ENCODE data around the gene CIAO2A.
"Not testable (repeated sequence)": the region's sequence is repeated elsewhere in the genome, so short reads cannot be mapped to it uniquely, and the experiment has no call there.

The CIAO2A gene

GRCh38 chr15:64093627-64094417 is at the start of gene CIAO2A:
TSS of gene CIAO2A (minus strand) at chr15:64093838. CDS start at chr15:64093768, 70 bp downstream.
- peak; percentile 70 to 91 (median 80) for DNase-seq (ENCODE audit: low read depth in 4 of 4, low spot score in 1 of 4)

DNA sequence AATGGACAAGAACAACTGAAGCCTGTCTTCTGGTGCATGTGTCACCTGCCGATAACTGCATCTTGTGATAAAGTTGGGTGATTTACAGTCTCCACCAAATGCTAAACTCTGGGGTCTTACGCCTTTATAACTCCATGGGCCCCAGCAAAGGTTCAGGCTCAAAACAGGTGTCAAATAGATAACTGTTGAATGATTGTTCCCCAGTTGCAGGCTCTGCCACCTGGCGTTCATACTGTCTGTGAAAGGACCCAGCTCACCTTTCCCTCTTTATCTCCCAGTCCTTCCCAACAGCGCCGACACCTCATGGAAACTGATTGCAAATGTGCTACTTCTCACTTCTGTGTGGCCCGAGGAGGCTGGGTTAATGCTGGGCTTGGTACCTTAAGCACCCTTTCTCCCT is 49.6 kb upstream of the CIAO2A start:
- no peak for DNase-seq (ENCODE audit: low read depth in 4 of 4, low spot score in 1 of 4)

DNA sequence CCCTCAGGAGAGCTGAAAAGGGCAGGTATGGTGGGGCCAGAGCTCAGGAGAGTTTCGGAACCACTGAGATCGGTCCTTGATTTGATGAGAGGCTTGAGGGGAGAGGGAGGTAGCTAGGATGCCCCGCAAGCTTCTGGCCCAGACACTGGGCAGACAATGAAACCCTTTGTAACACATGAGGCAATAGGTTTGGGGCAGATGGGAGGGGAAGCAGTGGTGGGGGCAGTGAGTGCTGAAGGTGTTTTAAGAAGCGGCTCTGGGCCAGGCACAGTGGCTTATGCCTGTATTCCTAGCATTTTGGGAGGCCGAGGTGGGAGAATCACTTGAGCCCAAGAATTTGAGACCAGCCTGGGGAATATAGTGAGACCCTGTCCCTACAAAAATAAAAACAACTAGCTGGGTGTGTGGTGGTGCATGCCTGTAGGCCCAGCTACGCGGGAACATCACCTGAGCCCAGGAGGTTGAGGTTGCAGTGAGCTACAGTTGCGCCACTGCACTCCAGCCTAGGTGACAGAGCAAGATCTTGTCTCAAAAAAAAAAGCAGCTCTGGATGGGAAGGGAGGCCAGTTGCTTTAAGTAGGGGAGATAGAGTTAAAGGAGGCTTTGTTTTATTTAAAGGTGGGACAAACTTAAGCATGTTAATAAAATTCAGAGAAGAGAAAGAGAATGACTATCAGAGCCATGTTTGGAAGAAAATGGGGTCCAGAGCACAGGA is 48.3 kb upstream of the CIAO2A start:
- DNase-seq (ENCODE audit: low read depth in 4 of 4, low spot score in 1 of 4), result no peak

DNA sequence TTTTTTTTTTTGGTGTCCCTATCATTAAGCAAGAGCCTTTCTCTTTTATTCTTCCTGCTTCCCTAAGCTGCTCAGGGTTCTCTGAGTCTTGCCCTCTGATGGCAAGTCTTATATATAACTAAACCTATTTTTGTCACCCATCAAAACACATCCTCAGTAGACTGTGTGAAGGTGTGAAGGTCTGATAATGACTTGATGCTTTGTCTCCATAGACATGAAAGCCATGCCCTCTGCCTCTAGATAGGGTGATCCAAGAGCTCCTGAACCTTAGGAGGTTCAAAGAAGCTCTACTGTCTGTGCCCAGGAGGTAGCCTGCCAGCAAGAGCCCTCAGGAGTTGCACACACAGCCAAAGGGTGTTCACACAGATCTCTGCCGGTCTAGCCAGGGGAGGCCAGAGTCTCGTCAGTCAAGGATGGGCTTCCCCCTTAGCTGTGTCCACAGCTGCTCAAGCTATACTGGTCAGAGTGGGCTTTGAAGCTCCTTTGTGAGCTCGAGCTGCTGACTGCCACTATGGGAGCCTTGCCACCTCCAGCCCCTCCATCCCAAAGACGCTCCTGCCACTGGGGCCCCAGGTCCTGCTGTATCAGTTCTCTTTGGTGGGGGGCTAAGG is 44.8 kb upstream of the CIAO2A start:
- DNase-seq (ENCODE audit: low read depth in 4 of 4, low spot score in 1 of 4), result no peak

DNA sequence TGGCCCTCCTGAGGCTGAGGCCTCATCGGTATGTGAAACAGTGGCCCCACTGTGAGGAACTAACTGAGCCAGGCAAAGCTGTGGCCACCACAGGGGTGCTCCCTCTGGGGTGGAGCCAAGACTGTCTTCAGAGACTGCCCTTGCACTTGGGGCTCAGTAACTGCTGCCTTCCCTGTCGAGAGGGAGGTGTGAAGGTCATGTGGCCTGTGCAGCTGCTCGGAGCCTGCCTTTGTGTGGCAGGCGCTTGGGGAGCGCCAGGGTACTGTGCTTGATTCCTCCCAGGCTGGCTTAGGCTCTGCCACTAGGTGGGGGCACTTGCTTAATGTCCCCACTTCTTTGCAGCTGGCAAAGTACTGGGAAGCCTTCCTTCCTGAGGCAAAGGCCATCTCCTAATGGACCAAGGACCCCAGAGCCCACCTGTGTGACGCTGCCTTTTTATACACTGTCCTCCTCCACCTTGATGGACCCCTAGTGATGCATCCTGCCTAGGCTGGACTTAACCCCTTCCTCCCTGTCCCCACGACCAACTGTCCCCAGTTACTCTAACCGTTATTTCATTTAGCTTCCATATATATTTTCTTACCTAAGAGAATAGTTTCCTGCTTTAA is 43.7 kb upstream of the CIAO2A start:
- DNase-seq (ENCODE audit: low read depth in 4 of 4, low spot score in 1 of 4), result no peak

DNA sequence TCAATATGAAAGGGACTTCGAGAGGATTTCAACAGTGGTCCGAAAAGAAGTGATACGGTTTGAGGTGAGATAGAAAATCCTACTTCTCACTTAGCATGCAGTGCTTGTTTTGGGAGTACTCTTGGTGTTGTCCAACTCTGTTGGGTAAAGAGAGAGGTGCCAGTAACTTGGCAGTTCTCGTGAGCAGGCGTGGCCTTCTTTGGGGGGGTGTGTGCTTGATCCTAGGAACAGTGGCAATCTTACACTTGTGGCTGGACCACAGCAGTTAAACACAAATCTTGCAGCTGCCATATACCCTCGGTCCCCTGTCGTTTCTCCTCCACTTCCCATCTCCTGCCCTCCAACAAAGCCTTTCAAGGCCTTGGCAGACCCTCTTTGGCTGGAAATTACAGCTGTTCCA is 42.7 kb upstream of the CIAO2A start:
- no peak for DNase-seq (ENCODE audit: low read depth in 4 of 4, low spot score in 1 of 4)

- DNase-seq (ENCODE audit: low read depth in 4 of 4, low spot score in 1 of 4), result no peak
Observed at GRCh38 chr15:64134345-64134829, 40.7 kb upstream of the CIAO2A start.

DNA sequence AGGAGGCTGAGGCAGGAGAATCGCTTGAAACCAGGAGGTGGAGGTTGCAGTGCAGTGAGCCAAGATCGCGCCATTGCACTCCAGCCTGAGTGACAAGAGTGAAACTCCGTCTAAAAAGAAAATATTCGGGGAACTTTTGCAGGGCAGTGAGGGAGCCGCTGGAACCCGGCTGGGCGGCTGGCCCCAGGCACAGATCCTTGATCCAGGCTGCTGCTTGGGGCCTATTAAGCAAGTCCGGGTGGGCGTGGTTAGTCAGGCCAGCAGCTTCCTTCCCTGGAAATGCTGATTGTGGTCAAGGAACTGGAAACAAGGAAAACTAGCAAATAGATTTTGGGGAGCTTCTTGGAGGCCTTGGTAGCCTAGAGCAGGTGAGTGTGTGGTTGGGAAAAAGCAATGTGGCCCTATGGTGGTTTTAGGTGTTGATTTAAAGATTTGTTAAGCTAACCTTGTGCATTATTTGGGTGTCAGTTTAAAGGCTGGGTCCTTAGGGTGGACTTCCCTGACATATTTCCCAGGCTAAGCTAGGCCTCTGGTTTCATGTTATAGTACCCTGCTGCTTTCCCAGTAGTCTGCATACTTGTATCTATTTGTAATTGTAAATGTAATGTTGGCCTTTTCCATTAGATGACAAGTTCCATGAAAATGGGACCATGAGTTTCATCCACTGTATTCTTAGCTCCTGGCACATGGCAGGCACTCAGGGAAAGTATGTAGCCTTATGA is 40.1 kb upstream of the CIAO2A start:
- no peak for DNase-seq (ENCODE audit: low read depth in 4 of 4, low spot score in 1 of 4)

GRCh38 chr15:64132217-64132616 is 38.6 kb upstream of the CIAO2A start:
- DNase-seq (ENCODE audit: low read depth in 4 of 4, low spot score in 1 of 4), result no peak

GRCh38 chr15:64131547-64131946 is 37.9 kb upstream of the CIAO2A start:
- no peak for DNase-seq (ENCODE audit: low read depth in 4 of 4, low spot score in 1 of 4)

DNA sequence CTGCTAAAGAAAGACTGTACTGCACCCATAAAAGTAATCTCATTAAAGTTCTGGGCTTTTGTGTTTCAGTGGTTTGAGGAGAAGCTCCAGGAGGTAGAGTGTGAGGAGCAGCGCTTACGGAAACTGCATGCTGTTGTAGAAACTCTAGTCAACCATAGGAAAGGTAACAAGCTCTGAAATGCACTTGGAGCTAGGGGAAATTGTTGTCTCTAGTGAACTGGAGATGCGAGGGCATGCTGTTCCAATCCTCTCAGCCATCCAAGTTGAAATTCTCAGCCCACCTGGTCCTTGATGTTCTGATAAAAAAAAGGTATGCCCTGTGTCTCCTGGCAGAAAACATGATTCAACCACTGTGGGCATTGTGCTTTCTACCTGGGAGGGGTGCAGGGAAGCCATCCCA is 36.5 kb upstream of the CIAO2A start:
- DNase-seq (ENCODE audit: low read depth in 4 of 4, low spot score in 1 of 4), result no peak

- DNase-seq (ENCODE audit: low read depth in 4 of 4, low spot score in 1 of 4), result no peak
Observed at GRCh38 chr15:64127521-64128270, 34.1 kb upstream of the CIAO2A start.

DNA sequence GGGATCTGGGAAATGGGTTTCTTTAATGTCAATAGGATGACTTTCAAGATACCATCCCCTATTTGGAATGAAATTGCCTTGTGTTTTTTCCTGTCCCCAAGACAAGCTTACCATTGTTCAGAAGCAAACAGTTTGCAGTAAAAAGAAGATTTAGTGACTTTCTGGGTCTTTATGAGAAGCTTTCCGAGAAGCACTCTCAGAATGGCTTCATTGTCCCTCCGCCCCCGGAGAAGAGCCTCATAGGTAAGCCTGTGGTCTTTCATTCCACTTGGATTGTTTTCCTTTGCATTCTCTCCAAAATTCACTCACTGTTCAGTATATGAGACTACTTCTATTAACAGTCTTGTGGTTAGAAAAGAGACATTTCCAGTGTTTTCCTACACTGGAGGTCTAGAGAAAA is 32.3 kb upstream of the CIAO2A start:
- no peak for DNase-seq (ENCODE audit: low read depth in 4 of 4, low spot score in 1 of 4)

- no peak for DNase-seq (ENCODE audit: low read depth in 4 of 4, low spot score in 1 of 4)
Observed at GRCh38 chr15:64122936-64123351, 29.3 kb upstream of the CIAO2A start.

DNA sequence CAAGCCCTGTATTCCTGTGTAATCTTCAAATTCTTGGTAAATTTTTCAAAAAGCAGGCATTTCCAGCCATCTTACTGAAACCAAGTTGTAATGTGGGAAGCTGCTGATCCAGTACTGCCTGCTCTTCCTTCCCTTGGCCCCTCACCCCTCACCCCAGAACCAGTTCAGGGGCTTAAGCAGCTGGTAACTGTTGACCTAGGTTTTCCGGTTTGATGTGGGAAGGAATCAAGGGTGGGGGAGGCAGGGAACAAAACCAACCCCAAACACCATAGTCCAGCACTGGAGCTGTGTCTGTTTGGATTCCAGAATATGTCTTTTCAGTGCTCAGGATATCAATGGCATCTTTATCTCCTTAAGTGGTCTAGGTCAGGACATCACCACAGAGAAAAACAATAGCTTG is 28.8 kb upstream of the CIAO2A start:
- no peak for DNase-seq (ENCODE audit: low read depth in 4 of 4, low spot score in 1 of 4)

- no peak for DNase-seq (ENCODE audit: low read depth in 4 of 4, low spot score in 1 of 4)
Observed at GRCh38 chr15:64121614-64122013, 28.0 kb upstream of the CIAO2A start.

GRCh38 chr15:64120322-64120721 is 26.7 kb upstream of the CIAO2A start:
- not testable (repeated sequence) for DNase-seq (ENCODE audit: low read depth in 4 of 4, low spot score in 1 of 4)

DNA sequence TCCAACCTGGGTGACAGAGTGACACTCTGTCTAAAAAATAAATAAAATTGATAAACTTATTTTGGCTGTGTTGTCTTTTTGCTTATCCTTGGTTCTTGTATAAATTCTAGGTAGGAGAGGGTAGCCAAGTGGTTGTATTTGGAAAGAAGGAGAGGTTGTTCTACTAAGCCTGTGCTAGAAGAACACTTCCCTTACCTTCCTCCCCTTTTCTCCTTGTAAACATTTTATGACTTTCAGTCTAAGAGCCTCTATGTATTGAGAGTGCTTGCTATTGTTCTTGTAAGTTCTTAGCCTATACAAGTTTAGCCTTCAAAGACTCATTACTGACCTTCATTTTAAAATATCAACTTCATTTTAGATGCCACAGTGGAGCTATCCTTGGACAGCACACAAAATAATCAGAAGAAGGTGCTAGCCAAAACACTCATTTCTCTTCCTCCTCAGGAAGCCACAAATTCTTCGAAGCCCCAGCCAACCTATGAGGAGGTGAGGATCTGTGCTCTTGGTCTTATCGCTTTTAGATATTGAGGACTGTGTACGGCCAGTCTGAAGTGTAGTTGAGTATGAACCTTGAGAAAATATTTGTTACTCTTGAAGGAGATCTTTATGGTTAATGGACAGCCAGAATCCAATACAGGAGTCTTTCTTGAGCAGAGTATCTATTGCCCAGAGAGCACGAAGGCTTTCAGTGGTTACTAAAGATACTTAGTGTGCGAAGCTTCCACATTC is 24.3 kb upstream of the CIAO2A start:
- no peak for DNase-seq (ENCODE audit: low read depth in 4 of 4, low spot score in 1 of 4)

GRCh38 chr15:64112904-64113303 is 19.3 kb upstream of the CIAO2A start:
- no peak for DNase-seq (ENCODE audit: low read depth in 4 of 4, low spot score in 1 of 4)

All from stimulated activated CD4-positive, alpha-beta T cell treated with anti-CD3 and anti-CD28 coated beads, Interleukin-1b, Interleukin-23, amount 100 ng/mL, for 24 hours (primary cell).